NCI-H69 (cell line): Measurements from ENCODE around the gene THADA.
"Not testable (repeated sequence)": the region's sequence is repeated elsewhere in the genome, so short reads cannot be mapped to it uniquely, and the experiment has no call there.

Source experiments
- DNase-seq: peaks from one replicate; lab custom pipeline; 2025; lab: John Stamatoyannopoulos, UW

The THADA gene

DNA sequence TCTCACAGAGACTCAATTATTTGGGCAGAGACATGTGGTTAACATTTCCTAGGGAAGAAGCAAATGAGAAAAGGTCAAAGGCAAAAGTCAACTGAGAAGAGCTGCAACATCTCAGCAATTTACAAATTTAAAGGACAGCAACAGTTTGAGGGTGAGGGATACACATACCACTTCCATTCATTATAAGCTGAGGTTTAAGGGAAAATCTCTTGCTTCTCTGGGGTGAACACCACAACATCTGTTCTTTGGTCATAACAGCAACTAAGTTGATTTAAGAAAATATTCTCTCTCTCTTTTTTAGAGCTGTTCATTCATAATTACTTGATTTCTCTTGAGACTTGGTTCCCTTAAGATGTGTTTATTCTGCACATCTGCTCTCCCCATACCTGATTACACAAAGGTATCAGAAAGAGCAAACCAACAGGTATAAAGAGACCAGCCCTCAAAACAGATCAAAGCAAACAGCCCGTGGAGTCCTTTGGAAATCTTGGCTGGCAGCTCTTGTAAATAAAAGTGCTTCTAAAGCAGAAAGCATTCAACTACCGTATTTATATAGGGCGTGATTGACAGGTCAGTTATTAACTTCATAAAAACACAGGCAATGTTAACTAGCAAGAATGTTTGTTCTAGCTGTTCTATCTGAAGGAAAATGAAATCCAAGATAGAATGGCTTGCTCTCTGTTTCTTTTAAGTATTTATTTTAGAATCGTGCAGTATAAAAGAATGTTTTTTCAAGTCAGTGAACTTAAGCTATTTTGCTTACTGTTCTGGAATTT lies 132.8 kb downstream of the THADA start:
- DNase-seq = peak; percentile 96

DNA sequence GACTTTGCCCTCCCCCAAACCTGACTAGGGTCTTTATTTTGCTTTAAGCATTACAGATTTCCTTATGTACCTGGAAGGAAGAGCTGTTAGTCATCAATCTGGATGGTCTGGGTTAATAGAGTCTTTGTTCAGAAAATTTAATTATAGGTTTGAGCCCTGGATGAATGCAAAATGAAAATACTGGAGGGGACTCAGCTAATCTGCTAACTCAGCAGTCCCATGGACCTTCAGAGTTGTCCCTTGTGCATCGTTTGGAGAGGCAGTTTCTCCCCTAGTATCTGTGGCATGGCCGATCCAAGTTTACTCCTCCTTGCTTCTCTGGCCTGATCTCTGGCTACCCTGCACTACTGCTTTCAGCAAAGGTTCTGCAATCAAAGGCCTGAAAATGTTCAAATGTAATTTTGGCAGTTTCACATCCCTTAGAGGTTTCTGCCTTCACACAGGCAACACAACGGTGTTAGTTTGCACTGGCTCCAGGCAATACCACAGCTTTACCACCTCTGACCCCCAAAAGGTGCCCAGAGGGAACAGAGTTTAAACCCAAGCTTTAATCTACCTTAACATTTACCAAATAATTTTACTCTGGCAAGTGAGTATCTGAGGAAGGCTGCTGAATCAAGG lies 134.3 kb downstream of the THADA start:
- peak; percentile 88 for DNase-seq

DNA sequence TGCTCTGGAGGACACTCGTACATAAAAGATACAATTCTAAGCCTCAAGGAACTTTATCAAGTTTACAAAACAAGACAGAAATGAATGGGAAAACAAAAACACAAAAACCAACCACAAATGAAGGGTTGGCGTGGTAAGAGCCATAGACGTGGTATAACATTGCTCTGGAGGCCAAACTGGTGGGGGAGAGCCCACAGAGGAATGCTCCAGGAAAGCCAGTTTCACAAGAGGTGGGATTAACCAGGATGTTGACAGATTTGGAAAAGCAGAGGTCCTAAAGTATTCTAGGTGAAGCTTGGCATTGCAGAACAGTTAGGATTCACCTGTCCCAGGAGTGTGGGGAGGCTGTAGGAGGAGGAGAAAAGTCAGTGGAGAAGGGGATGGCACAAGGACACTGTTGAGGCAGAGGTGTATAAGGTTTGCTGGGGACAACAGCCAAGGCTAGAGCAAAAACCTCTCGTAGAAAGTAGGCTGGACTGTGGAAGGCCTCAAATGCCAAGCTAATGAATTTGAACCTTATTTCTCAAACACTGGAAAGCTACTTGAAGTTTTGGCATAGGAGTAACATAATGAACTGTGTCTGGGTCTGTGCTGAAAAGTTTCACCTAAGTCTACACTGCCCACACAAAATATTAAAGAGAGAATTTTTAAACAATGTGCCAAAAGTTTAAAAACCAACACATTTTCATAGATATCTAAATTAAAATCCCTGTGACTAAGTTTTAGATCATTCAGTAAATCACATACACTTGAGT lies 135.1 kb downstream of the THADA start:
- no peak for DNase-seq

DNA sequence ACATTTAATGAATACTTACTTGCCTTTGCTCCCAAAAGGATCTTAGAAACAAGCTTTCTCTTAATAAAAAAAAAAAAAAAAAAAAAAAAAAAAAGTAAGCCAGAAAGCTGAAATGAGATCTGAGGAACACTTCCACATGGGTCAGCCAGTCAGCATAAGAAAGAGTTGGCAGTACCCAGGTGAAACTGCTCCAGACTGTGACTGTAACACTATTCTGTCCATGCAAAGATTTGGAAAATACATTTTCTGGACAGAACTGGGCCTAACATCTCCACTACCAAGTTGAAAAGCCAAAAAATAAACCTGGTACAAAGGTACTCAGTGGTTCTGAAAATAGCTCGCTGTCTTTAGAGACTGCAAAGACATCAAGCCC lies 135.7 kb downstream of the THADA start:
- DNase-seq = no peak

DNA sequence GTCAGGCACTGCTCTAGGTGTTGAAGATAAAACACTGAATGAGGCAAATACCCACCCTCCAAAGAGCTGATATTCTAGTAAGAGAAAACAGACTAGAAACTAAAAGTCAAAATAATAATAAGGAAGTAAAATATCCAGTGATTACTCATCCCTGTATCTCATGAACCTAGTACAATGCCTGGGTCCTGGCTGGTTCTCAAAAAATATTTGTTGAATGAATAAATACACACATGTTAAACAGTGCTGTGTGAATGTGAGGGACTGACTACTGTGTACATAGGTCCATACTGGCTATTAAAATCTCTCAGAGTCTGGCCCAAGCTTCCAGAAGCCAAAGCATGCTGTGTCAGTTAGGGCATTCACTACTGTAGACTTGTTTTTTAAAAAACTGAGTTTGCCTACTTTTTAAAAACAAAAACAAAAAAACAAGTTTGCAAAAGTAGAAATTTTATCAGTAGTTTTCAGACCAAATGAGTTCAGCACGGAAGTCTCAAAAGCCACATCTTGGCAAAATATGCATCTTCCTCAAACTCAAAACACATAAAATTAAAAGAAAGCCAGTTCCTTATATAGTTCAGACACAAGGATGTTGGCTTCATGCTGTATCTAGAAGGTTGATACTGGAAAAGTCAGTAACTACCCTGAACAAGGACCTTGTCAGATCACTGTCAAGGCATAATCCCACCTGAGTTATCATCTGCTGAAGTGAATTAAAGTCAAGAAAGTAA lies 136.2 kb downstream of the THADA start:
- DNase-seq = peak; percentile 40

DNA sequence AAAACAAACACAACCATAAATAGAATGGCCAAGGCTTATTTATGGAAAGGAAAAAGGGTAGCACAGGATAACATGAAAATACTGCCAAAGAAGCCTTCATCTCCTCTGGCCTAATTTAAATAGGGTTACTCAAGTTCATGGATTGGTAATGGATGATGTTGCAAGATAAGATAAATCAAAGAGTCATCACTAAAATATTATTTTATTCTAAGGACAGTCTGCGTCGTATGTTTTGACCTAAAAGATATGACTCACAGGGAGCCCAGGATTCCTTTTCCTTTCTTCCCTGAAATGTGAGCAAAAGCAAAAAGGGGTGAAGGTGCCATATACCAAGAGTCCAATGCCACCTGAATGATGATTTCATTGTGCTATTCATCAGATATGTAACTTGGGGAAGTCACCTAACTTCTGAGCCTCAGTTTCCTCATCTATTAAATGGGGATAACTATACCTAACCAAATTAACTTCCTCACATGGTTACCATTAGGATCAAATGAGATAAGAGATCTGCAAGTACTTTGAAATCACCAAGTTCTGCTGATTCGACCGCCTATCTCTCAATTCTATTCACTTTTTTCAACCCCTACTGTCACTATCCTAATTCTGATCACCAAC lies 137.7 kb downstream of the THADA start:
- DNase-seq = no peak

DNA sequence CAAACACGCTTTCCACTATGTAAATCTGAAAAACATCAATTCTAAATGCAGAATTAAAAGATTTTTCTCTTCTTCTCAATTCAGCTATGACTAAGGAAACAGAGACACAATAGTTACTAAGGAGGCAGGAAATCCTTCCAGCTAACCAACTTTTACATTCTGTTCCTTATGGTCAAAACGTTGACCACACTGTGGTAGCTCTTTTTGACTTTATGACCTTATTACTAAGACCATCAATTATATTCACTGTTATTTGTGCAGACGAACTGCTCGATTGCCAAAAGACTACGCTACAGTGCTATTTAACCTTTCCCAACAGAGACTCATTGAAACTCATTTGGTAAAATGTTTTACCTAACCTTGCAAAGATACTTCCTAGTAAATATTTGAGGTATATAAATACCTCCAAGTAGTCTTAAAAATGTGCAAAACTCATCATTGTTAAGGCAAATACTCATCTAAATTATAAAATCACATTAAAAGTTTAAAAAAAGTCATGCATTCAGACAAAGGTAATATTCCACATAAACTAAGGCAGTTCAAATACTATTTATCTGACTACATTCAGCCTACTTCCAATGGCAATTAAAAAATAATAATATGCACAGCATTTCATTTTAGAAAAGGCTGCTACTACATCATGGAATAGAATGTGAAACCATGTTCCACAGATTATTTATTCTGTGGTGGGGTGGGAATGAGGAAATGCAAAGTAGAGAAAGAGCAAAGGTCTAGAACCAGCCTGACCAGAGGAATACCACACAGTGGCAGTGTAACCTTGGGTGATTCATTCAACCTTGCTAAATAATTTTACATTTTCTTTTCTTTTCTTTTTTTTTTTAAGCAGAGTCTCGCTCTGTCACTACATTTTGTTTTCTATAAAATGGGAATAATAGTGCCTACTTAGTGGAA lies 139.9 kb downstream of the THADA start:
- DNase-seq = no peak

DNA sequence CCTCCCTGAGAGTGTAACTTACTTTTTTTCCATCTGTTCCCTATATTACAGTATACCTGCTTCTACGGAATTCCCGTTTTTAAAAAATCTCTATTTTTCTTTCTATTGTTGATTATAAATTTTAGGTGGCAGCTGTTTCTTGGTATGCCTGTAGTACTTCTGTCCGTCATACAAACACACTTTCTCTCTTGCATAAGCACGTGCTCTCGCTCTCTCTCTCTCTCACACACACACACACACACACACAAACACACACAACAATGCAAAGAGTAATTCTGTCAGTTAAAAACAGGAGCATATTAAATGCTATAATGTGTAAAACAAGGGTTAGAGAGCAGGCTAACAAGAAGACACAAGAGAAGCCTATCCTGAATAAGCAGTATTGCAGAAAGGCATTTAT lies 140.5 kb downstream of the THADA start:
- no peak for DNase-seq

DNA sequence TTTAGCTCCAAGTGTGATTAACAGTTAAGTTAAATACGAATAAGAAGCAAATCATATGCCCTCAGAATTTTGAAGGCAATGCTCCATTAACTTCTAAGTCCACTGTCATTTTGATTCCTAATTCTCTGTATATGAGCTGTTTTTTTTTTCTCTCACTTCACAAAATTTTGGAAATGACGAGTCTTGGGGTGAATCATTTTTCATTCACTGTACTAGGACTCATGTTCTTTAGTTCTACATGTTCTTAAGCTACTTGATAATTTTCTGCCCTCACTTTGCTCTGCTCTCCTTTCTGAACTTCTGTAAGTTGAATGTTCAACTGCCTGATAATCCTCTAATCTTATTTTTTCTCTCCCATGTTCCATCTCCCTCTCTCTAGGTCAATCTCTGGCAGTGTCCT lies 141.0 kb downstream of the THADA start:
- no peak for DNase-seq

DNA sequence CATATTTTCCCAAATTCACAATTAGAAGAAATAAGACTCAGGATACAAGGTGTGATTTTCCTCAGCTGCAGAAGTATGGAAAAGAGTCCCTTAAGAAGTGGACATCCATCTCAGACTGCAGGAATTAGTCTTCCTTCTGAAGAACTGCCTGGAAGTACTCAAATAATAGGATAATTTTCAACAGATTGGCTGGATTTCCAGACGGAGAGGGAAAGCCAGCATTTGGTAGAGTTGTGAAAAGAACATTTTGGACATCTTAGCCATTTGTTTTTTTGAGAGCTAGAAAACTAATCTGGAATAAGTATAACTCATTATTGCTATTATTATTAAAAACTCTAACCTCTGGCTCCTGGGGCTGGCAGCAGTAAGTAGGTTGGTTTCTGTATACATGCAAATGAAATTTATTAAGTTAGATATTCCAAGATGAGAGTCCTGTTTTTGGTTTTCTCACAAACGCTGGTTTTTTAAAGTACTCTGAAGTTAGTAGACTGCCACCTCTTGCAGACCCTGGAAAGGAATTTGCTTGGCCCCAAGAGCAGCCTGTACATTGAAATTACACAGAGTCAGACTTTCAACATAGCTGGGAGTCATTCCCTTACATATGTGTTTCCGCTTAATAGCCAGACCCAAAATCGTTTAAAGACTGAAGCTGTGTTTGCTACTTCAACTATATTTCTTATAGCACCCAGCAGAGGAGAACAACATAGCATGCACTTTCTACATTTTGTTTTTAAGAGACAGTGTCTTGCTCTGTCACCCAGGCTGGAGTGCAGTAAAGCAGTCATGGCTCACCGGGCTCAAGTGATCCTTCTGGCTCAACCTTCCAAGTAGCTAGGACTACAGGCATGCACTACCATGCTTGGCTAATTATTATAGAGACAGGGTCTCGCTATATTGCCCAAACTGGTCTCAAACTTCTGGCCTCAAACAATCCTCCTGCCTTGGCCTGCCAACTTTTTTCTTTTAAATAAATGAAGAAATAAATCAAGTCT lies 142.4 kb downstream of the THADA start:
- DNase-seq = no peak

DNA sequence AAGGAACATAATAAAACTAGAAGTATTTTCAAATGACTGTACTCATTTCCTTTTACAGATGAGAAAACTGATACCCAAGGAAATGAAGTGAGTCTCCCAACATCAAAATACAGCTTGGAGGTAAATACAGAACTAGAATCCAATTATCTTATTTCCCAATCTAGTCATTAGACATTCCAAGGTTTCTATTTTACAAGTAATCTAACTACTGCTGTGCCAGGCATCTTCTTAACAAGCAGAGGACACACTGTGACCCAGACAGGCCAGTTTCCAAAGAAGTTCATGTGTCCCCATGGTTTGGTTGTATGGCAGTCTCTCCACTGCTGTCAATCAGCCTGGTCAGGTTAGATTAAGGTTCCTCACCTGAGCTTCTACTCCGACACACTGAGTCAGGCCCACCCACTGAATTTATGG lies 143.5 kb downstream of the THADA start:
- no peak for DNase-seq

DNA sequence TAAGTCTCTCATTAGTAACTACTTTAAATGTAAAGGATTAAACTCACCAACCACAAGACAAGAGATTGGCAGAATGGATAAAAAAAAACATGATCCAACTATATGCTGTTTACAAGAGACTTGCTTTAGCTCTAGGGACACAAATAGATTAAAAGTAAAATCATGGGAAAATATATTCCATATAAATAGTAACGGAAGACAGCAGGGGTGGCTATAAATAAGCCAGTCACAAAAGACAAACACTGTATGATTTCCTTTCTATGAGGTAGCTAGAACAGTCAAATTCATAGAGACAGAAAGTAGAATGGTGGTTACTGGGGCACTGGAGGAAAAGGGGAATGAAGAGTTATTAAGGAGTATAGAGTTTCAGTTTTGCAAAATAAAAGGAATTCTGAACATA lies 145.2 kb downstream of the THADA start:
- DNase-seq = no peak

DNA sequence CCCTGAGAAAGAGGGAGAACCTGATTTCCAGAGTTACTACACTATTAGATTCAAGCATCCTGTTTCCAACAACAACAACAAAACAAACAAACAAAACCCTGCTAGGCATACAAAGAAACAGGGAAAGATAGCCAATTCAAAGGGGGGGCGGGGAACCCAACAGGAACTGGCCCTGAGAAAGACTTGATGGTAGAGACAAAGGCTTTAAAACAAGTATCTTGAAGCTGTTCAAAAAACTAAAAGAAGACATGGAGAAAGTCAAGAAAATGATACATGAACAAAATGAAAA lies 147.1 kb downstream of the THADA start:
- no peak for DNase-seq

DNA sequence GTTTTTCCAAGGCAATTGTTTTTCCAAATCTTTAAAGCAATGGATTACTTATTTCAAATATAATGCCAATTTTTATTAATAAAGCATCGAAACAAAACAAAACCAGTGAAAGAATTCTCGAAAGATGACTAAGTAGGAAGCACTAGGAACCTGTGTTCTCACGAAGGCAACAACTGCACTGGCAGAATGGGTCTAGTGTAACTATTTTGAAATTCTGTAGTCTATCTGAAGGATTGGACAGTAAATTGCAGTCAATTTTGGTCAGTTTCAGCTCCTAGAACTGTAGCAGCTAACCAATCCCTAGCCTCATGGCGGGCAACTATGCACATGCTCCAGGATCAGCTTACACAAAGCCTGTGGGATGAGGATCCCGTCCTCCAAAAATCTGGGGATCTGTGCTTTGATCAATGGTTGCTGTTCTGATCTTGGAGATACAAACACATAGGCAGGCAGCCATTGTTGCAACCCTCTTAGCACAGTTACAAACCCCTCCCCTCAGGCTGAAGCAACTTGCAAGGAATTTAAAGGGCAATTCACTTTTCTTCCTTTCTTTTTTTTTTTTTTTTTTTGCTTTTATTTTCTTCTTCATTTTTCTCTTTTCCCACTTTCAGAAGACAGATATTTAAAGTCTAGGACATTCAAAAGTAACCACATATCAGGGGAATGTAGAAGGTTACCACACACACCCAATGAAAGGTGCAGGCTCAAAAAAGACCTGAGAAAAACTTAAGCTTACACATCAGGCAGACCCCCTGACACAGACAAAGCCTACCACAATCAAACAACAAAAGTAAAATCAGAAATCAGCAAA lies 147.6 kb downstream of the THADA start:
- DNase-seq = no peak

DNA sequence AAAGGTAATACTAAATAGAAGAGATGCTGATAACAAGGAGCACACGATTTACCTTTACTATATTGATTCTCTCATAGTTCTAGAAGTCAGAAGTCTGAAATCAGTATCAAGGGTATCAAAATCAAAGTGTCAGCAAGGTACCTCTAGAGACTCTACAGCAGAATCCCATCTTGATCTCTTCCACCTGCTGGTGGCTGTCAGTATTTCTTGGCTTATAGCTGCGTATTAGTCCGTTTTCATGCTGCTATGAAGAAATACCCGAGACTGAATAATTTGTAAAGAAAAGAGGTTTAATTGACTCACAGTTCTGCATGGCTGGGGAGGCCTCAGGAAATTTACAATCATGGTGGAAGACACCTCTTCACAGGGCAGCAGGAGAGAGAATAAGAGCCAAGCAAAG lies 149.1 kb downstream of the THADA start:
- not testable (repeated sequence) for DNase-seq

DNA sequence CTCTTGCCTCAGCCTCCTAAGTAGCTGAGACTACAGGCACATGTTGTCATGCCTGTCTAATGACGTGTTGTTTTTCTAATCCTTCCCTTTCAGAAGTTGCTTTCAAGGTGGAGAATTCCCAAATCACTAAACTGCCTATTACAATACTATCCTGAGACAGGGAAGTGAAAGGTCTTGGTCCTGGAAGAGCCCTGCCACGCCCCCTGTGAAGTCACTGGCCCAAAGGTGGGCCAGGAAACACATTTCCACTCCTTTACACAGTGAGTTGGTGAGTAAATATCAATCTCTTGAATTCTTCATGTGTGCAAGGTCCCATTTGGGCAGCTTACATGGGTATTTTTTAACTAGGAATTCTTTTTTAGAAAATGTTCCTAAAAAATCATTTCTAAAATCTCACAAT lies 150.1 kb downstream of the THADA start:
- no peak for DNase-seq

DNA sequence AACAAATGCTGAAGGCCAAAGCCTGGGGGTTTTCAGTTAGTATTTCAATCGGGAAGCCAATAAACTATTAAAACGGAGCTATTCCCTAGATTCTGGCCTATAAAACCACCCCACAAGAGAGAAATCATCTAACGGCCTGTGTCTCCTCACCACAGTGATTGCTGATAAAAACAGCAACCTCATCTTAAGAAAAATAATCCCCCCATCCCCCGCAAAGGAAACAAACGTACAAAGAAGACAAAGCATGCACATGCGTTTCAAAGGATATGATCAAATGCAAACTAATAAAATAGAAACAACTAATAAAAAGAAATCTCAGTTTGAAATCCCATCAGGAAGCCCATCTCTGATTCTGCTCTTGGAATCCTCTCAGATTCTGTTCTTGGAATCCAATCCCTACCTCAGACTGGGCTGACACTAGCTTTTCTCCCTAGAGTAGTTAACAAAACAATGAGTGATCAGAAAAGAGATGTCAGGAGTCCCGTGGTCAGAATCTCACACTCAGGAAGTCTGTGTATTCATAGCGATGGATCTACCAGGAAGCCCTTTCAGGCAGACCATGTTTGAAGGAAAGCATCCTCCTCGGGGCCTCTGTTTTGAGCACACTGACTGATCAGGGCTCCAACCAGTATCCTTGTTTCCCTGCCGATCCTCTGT lies 150.7 kb downstream of the THADA start:
- no peak for DNase-seq

DNA sequence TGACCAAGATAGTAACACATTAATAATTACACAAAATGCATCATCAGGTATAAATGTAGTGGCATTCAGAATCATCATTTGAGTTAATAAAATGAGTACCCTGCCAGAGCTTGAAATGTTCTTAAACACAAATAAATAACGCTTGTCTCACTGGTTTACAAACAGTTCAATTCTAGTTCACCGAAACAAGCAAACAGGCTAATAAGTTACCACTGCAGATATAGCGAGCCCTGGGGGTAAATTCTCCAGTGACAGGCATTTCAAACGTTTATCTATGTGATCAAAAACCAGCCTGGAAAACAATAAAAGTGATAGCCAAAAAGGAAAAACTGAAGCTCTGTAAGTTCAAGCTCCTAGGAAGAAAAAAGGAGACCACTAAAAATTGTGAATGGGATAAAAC lies 152.6 kb downstream of the THADA start:
- DNase-seq = no peak

DNA sequence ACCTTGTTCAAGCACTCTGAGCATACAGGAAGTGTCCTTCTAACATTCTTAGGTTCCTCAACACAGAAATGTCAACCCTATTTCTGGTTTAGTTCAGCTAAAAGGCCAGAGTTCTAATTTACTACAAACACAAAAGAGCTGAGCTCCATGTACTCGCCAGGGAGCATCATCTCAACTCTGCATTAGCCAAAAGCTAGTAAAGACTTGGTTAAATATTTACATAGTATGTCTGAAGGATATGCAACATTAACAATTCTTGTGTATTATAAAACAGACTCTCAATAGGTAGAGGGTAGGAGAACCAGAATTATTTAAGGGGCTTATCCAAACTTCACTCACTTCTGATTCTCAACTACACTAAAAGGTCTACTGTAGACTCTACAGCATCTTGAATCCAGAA lies 154.6 kb downstream of the THADA start:
- peak; percentile 82 for DNase-seq
